Psoas muscle (tissue), 8 donors: ENCODE measurements around the gene RPP30. TPM values are rescaled to one million over a fixed set of nuclear protein-coding genes. Genes with fewer than 3 reads are reported as not detected.
A peak's percentile ranks its signal among the peaks of the same experiment; 100 is the strongest.

Experiments
- ATAC-seq, 4 donors: fragments of 200-7000 bp; cut with Tn5 transposase; one replicate each; pipeline ENCODE4 v1.9.1; 2020; ENCODE audit warnings: moderate library complexity in 3 of 4, mild to moderate bottlenecking in 2 of 4
- DNase-seq, 2 donors: peaks; one replicate each; pipeline ENCODE4 v3.0.0-alpha.2; 2020
- H3K27ac ChIP-seq: fragments of 200-600 bp; one replicate; pipeline ENCODE4 v1.8.0; 2022
- H3K27me3 ChIP-seq, 3 donors: fragments of 200-600 bp in 1 of 3; one replicate each; pipeline versions ENCODE4 v1.6.1 to v1.8.0; 2013 to 2022; ENCODE audit warnings: low read length in 2 of 3, mild to moderate bottlenecking in 2 of 3, moderate library complexity in 1 of 3; ENCODE audit not compliant: insufficient read depth in 3 of 3
- H3K36me3 ChIP-seq, 2 donors: fragments of 200-600 bp in 1 of 2; one replicate each; pipeline versions ENCODE4 v1.6.1 to v1.8.0; 2013 to 2022; ENCODE audit warnings: low read depth in 1 of 2, mild to moderate bottlenecking in 1 of 2, moderate library complexity in 1 of 2; ENCODE audit not compliant: insufficient read depth in 1 of 2
- H3K4me1 ChIP-seq: fragments of 200-600 bp; one replicate; pipeline ENCODE4 v1.8.0; 2022
- H3K4me3 ChIP-seq: fragments of 200-600 bp; one replicate; pipeline ENCODE4 v1.8.0; 2022; ENCODE audit warnings: mild to moderate bottlenecking
- H3K9me3 ChIP-seq: fragments of 200-600 bp; one replicate; pipeline ENCODE4 v1.8.0; 2022
- CTCF ChIP-seq: fragments of 200-600 bp; IDR thresholded peaks from one replicate; pipeline ENCODE4 v1.8.0; 2022; ENCODE audit warnings: antibody characterized with exemption
- WGBS, 3 donors: extraction: QIAGEN DNeasy Blood & Tissue Kit; methylation state at CpG; one replicate each; pipeline versions ENCODE4 v1.1.6 to v1.1.7; 2013; 5-methylcytosine and 5-hydroxymethylcytosine counted together
- intact Hi-C, 2 donors: fragments of 100-400 bp; cut with DNase I; formaldehyde crosslinking; loops; one replicate each; pipeline versions ENCODE4 v1.11.0 to v1.14.2; 2022
- polyA plus RNA-seq, 3 donors: library from polyadenylated mRNA; stranded (reverse); fragments of 200-250 nt; gene quantifications; one replicate each; pipeline ENCODE4 v1.2.3, GENCODE V29; 2013
- total RNA-seq, 4 donors: library from RNA; stranded (reverse); fragmentation: NEBNext Ultra II Directional in 2 of 4; extraction: Animal tissue kit (Norgen Biotek cat#: 25700) in 2 of 4; gene quantifications; one replicate each; pipeline versions ENCODE4 v1.2.1 to v1.2.4, GENCODE V29; 2021 to 2023
- donor health status: healthy with polysubstance abuse.
- donor health status: DM: no; HTN: no; CAD: no; lungs with moderate emphysema.
- donor health status: Bipolar disorder and iron deficiency.
- donor health status: healthy.
- donor health status: DM: yes; HTN: yes; CAD: no.
- donor health status: DM: no; HTN: no; CAD: no.
- donor health status: DM: no; HTN: no; CAD: no.
- donor health status: DM: yes; HTN: yes; CAD: no.

RPP30 gene
- total and polyA plus RNA-seq, 7 donors = 24.9 to 66.3 (median 33.8) TPM

GRCh38 chr10:90849956-90850749 lies 21.6 kb upstream of the RPP30 start:
- Histone ChIP-seq H3K4me1 (peaks cover 14% of the 10 kb centered on the region), H3K27me3 (peaks cover 0 to 16% (median 0%) of the 10 kb centered on the region in 3 donors), H3K4me3 (no peak overlapping the region), H3K36me3 (no peaks in the 10 kb centered on the region), H3K27ac (no peak overlapping the region), H3K9me3 (peaks cover 4% of the 10 kb centered on the region)
- intact Hi-C loops = no loop called here
- DNase-seq (no peak), ATAC-seq (no peak)
- TF ChIP-seq CTCF = no peak
- WGBS, 3 donors = 83 to 90% (median 86%) methylated on average over 1 of the region's 1 CpG

- no peak overlapping the region for H3K4me3 ChIP-seq
- no peak overlapping the region for H3K27ac ChIP-seq
- no peak for ATAC-seq
- TF ChIP-seq CTCF = no peak
- peaks cover 0 to 39% (median 0%) of the 10 kb centered on the region in 3 donors for H3K27me3 ChIP-seq
- WGBS, 3 donors = 57 to 62% (median 59%) methylated on average over 3 of the region's 3 CpGs
- peaks cover 4% of the 10 kb centered on the region for H3K9me3 ChIP-seq
- H3K36me3 ChIP-seq = no peaks in the 10 kb centered on the region
- peaks cover 5% of the 10 kb centered on the region for H3K4me1 ChIP-seq
- intact Hi-C loops = no loop called here
- DNase-seq = no peak
These were observed 16.6 kb upstream of the RPP30 start for GRCh38 chr10:90855126-90855525.

GRCh38 chr10:90856261-90856660 lies 15.5 kb upstream of the RPP30 start:
- H3K4me1 ChIP-seq = peaks cover 5% of the 10 kb centered on the region
- H3K27ac ChIP-seq = no peak overlapping the region
- no peak for DNase-seq
- peak overlapping the region; percentile 69 for H3K4me3 ChIP-seq
- no peaks in the 10 kb centered on the region for H3K36me3 ChIP-seq
- WGBS, 3 donors = 81 to 89% (median 86%) methylated on average over 3 of the region's 3 CpGs
- no peak for ATAC-seq
- intact Hi-C loops = loop anchor here in 1 of 2 donors (1.0 kb wide), 1 partner anchor 103 kb away; no protein-coding TSS in a partner anchor
- no peaks in the 10 kb centered on the region for H3K9me3 ChIP-seq
- peaks cover 0 to 39% (median 0%) of the 10 kb centered on the region in 3 donors for H3K27me3 ChIP-seq
- TF ChIP-seq CTCF = no peak

GRCh38 chr10:90856964-90857634 lies 14.7 kb upstream of the RPP30 start:
- H3K4me1 ChIP-seq = peaks cover 5% of the 10 kb centered on the region
- intact Hi-C loops = loop anchor here in 1 of 2 donors (1.0 kb wide), 1 partner anchor 104 kb away; no protein-coding TSS in a partner anchor
- DNase-seq = peak in 1 of 2 donors; percentile 42
- H3K4me3 ChIP-seq = peak overlapping the region; percentile 69
- TF ChIP-seq CTCF = no peak
- peaks cover 0 to 39% (median 0%) of the 10 kb centered on the region in 3 donors for H3K27me3 ChIP-seq
- H3K9me3 ChIP-seq = no peaks in the 10 kb centered on the region
- no peak overlapping the region for H3K27ac ChIP-seq
- 5 to 6% (median 6%) methylated on average over 56 to 59 of the region's 59 CpGs for WGBS, 3 donors
- peak; percentile 8 to 44 (median 9) for ATAC-seq
- H3K36me3 ChIP-seq = no peaks in the 10 kb centered on the region
